HG03025 (cell line): Measurements from ENCODE around the gene KLHL33.

Experiments used
- ATAC-seq: cut with Tn5 transposase; IDR thresholded peaks from one replicate; pipeline ENCODE4 v1.9.1; 2021; ENCODE audit warnings: mild to moderate bottlenecking, moderate library complexity; ENCODE audit not compliant: unreplicated experiment, low FRiP score

KLHL33 gene, protein sequence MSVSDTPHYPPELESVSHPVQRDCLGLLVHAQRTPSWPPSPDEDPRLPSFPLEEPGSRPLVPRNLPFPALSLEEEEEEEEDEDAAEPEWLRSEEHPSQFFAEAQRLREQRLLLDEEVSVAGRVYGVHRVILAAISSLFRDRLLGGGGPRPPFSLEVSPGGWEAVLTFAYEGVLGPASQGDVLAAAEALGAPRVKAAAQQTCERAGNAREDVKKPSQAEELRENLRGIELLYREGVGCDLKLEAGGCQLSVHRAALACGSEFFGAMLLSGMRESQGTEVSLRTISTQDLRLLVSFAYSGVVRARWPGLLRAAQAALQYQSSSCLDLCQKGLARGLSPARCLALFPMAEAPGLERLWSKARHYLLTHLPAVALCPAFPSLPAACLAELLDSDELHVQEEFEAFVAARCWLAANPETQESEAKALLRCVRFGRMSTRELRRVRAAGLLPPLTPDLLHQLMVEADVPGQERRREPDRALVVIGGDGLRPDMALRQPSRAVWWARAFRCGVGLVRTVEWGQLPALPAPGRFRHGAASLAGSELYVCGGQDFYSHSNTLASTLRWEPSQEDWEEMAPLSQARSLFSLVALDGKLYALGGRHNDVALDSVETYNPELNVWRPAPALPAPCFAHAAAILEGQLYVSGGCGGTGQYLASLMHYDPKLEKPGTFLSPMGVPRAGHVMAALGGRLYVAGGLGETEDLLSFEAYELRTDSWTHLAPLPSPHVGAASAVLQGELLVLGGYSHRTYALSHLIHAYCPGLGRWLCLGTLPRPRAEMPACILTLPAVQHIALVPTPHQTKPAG

DNA sequence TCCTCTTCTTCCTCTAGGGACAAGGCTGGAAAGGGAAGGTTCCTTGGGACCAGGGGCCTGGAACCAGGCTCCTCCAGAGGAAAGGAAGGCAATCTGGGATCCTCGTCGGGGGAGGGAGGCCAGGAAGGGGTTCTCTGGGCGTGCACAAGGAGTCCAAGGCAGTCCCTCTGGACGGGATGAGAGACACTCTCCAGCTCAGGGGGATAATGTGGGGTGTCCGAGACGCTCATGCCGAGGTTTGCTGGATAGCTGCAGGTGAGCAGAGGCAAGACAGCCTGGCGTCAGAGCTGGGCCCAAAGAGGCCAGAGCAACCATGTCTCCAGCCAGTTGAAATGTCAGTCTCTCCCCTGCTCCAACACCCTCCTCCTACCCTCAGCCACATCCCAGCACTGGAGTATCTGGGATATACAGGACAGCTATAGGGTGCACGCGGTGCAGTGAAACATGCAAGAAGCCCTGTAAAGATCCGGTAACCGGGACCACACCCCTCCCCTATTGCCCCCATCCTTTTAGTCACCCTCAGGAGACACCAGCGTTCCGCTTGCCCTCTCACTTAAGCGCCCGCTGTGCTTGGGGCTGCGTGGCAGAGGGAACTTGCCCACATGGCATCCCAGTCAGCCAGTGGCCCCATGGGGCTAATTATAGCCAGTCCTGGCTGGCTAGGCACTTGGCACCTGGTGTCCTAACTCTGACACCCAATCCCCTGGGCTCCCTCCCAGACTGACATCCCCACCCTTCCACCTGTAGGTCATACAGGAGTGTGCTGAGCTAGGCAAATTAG, at the start of gene KLHL33:
KLHL33 (minus strand) TSS at position 585 of the 781 bp plus-strand sequence; CDS start at position 230, 355 bp downstream.
- ATAC-seq: no peak

DNA sequence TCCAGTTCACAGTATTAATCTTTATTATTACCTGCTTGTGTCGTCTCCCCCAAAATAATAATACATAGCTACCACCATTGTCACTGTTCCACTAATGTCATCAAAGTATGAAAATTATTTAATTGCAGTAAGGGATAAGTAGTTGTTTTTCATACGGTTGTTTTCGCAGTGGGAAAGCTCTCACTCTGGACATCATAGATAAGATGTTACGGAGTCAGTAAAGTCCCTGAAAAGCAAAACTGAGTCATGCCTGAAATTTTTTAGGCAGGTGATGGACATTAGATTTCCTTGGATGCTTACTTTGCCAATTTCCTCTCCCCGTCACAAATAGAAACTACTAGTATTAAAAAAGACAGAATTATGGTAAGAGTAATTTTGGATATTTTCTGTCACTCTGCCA, 46.4 kb upstream of the KLHL33 start:
- no peak for ATAC-seq

DNA sequence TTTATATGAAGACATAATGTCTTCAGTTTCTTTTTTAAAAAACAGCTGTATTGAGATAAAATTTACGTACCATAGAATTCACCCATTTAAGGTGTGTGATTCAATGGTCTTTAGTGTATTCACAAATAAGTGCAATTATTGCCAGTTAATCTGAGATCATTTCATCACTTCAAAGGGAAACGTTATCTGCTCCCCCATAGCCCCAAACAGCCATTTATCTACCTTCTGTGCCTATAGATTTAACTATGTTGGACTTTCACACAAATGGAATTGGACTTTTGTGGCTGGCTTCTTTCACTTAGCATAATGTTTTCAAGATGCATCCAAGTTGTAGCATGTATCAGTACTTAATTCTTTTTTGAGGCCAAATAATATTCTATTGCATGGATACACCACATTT, 42.9 kb upstream of the KLHL33 start:
- ATAC-seq: no peak

DNA sequence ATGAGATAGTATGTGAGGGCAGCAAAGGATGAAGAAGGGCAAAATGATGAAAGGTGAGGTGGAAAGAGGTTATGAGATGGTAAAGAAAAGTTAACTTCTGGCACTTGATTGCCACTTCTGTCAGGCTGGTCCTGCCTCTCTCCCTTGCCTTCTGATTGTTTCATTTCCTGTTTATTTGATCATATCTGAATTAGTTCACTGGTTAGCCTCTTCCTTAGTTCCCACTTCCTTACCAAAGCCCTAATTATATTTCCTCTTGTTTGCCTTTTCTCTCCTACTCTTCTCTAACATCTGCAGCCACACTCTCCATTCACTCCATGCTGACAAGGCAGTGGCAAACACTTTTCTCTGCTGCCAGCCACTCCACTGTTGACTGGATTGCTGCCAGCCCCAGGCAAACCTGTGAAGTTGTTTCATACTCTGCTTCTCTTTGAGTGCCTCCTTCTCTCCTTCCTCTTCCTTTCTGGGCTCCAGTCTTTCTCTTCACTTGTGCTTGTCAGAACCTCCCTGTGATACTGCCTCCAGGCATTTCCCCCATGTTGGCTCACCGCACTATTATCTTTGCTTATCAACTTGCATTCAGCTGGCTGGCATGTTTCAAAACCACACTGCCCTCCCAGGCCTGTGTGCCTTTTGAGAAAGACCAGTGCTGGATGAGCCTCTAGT, 41.4 kb upstream of the KLHL33 start:
- no peak for ATAC-seq

DNA sequence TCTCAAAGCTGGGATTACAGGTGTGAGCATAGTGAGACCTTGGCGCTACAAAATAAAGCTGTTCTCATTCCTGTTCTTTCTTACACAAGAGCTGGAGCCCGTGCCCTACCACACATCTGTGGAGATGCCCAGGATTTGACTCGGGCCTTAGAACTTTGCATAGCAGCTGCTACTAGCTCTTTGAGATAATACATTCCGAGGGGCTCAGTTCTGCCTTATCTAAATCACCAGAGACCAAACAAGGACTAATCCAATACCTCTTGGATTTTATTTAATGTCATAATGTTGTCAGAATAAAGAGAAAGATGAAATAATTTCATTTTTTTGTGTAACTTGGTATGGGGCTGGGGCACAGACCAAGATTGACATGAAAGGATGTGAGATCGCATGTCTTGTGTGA, 40.8 kb upstream of the KLHL33 start:
- ATAC-seq: no peak

DNA sequence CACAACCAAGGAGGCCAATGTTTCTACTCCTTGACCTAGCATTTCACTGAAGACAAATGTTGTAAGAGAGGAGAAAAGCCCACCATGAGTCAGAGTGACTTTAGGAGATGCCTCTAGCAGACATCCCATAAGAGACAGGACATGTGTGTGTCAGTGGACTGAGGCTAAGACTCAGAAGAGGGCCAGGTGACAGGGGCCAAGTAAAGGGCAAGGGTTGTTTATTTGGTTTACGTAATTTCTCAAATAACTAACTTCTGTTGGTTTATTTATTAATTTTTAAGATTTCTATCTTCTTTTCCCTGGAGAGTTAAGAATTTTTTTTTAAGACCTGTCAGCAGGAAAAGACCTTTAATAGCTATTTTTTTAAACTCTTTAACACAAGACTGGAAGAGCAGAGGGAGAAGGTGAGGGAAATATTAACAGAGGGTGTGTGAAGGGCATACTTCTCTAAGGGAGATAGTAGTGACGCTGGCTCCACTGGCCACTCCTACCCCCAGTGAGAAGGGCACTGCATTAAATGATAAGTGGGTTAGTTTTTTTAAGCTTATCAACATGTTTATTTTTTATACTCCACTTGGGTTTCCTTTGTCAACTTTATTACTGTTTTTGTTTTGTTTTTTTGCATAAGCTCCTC, 36.7 kb upstream of the KLHL33 start:
- no peak for ATAC-seq

DNA sequence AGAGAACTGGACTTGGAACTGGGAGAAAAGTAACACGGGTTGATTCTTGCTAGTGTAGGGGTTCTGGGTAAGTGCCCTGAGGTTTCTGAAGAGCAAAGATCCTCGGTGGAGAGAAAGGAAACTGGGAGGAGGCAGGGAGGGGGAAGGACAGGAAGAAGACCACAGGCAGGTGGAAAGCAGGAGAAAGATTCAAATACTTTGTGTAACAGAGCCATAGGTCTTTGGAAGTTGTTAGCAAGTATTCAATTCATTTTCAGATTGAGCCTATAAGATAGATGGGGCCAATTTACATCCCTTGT, 34.6 kb upstream of the KLHL33 start:
- no peak for ATAC-seq

DNA sequence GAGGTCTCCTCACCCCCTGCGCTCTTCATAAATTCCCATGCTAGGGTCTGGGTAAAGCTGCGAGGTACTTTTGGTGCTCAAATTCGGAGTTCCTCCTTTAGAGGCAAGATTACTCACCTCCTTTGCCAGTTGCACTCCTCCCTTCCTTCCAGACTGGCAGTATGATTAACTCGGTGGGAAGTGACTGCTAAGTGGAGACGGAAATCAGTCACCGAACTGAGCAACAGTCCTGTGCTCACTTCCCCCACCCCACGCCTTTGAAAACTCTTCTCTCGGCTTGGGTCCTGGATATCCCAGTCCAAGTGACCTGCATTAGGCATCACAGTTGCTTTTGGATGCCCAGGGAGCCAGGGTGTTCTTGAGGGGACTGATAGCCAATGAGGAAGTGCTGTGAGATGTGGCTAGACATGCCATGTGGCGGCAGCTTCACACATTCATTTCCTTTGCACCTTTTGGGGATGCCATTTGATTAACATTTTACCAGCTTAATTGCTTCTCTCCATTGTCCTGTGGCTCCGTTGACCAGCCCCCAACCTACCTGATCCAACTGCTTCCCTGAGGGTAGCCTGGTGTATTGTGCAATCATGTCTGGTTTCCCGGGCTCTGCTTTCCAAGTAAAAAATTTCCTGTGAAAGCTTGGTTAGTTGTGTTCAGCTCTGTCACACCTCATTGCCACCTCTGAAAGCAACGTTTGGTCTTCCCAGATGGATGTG, 34.1 kb upstream of the KLHL33 start:
- ATAC-seq: peak; percentile 16

DNA sequence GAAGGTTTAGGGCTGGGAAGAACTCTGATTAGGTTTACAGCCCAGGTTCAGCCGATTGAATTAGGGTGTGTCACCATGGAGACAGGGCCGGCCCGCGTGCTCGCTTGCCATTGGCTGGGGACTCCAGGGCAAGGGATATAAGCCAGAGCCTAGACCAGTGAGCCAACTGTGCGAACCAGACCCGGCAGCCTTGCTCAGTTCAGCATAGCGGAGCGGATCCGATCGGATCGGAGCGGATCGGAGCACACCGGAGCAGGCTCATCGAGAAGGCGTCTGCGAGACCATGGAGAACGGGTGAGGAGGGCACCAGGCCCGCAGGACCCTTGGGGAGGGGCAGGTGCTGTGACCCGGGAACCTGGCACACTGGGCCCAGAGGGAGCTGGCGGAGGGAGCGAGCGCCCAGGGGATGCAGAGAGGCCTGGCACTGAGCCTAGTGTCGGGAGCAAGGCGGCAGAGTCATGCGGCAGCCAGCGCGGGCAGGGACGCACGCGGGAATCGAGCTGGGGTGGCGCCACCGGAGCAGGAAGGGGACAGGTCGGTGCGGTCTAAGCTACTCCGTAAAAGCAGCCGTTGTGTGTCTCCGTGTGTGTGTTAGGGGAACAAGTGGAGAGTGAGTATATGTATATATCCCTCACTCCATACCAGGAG, 33.4 kb upstream of the KLHL33 start, which contains the start of gene PNP:
PNP (plus strand) TSS at position 165 of the 648 bp plus-strand sequence; CDS start at position 284, 119 bp downstream.
- ATAC-seq: peak; percentile 94

DNA sequence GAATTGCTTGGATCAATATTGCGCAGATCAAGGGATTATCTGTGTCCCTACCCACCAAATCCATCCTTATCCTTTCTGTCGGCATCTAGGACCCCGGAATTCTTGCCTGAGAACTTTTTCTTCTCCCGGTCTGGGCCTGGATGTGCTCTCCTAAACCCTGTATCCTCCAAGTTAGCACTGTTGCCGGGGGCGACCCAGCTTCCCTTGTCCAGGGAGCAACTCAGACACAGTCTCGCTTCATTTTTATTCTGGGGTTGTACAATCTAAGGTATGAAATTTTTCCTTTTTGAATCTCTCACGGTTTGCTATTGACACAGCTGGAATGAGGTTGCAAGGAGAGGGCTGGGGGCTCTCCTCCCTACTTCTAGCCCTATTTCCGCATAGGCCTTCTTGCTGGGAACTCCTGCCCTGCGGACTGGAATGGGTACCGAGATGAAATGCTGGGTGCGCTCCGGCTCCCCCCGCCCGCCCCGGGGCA, 32.8 kb upstream of the KLHL33 start:
- ATAC-seq: no peak

DNA sequence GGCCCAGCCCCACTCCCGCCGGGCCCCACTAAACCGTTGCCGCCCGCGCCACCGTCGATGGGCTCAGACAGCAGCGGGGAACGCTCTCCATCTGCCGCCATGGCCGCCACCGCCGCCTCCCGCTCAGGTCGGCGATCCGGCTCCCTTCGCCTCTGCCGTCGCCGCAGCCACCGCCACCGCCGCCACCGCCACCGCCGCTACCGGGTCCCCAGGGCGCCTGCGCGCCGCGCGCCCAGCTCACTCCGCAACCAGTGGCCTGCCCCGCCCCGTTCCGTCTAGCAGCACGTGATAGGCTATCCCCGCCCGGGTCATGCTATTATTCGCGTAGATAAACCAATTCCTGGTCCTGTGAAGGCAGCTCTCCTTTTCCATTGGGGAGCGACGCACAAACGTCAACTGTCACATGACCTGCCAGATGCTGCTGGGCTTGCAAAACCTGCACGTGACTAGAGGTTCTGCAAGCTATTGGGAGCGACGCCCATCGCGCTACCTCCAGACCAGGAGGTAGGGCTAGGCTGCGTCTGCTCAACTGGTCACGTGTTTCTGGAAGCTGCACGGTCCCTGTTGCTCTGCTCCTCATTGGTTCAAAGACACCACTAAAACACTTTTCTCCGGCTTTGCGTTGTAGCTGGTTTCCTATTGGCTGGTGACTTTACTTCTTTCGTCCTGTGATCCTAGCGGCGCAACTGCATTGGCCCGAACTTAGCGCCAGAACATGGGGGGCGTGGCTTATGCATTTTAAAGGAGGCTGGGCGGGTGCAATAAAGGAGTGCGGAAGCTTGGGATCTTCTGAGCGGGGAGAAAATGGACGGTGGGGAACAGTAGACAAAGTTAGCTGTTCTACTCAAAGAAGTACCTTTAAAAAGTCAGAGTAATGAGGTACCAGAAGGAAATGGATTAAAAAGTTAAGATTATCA, 25.5 kb upstream of the KLHL33 start, which contains the start of gene PIP4P1:
PIP4P1 (minus strand) TSS at position 210 of the 917 bp plus-strand sequence; CDS start at position 101, 109 bp downstream.
- ATAC-seq: peak; percentile 93

DNA sequence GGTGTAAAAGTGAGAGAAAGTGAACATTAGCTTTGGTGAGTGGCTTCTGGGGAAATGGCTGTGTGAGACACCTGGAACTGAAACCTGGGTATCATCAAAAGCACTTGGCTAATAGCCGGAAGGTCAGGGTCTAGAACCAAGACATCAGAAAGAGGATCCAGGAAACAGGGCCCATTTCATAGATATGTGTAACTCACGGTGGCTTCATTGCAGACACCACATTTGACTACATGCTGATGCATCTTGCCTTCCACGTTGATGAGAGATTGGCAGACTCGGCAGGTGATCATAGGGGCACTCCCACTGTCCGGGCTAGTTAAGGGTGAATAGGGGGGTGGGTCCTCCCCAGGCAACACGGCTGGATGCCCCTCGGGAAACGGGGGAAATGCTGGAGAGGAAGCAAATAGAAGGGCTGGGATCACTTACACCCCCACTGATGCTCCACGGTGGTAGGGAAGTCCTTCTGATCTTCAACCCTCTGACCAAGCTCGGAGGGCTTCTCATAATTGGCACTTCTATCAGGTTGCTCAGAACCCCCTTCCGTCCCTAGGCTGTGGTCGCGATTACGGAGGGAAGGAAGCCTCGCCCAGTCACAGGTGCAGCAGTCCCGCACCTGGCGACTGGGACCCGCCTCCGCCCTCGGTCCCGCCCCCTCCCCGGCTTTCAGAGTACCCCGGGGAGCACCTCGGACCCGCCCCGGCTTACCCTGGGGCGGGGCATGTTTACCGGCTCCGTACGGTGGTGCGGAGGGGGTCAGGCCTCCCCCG, 24.7 kb upstream of the KLHL33 start:
- peak; percentile 11 for ATAC-seq

DNA sequence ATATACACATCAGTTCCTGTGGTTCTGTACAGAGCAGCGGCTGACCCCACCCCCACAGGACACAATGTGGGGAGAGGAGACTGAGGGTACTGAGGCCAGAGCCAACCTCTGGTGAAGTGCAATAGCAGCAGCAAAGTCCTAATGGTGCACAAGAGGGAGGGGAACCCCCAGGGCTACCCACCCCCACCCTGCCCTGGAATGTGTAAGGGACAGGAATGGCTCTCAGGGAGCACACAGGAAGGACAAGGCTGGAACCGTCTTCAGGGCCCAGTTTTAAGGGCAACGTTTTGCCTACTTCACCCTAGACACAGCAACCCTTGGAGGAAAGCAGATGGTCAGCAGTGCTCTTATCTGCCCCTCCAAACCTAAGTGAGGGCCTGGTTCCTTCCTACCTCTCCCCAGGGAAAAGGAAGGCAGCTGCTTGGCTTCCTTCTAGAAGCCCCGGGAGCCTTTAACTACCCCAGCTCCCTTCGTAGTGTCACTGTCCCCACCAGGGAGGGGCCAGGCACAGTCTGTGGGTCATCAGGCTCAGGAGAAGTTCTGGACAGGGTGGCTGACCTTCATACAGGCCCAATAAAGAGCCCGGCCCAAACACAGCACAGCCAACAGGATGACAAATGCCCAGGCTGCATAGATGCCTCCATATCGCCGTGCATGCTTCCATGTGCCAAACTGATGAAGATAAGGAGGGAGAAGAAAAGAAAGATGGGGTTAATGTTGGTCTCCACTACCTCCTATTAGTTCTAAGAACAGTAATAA, 22.2 kb upstream of the KLHL33 start:
- ATAC-seq: no peak

DNA sequence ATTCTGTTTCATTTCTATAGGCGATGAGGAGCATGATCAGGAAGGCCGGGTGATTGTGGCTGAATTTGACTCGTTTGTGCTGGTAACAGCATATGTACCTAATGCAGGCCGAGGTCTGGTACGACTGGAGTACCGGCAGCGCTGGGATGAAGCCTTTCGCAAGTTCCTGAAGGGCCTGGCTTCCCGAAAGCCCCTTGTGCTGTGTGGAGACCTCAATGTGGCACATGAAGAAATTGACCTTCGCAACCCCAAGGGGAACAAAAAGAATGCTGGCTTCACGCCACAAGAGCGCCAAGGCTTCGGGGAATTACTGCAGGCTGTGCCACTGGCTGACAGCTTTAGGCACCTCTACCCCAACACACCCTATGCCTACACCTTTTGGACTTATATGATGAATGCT, 21.0 kb upstream of the KLHL33 start:
- ATAC-seq: no peak

DNA sequence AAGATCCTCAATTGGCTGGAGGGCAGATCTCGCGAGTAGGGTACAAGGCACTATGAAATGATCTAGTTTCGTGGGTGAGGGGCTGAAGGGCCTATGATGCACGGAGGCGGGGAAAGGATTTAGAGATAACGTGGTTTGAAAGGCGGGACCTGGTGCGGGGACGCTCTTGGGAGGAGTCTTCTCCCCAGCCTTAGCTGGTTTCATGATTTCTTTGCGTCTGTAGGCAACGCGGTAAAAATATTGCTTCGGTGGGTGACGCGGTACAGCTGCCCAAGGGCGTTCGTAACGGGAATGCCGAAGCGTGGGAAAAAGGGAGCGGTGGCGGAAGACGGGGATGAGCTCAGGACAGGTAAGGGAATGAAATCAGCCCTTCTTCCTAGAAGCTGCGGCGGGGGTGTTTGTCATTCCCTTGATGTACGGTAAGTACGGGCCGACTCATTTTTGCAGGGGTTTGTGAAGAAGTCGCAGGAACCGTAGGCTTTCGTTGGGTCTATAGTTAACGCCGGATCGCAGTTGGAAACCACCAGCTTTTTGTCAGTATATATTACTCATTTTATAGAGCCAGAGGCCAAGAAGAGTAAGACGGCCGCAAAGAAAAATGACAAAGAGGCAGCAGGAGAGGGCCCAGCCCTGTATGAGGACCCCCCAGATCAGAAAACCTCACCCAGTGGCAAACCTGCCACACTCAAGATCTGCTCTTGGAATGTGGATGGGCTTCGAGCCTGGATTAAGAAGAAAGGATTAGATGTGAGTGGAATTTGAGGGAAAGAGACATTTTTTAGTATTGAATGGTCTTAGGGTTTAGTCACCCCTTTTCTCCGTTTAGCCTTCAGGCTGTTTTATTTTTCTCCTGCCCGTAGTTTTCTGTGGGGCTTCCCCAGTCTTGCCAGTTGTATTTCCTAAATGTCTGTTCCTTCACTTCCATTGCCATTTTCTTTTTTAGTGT, 19.7 kb upstream of the KLHL33 start:
- ATAC-seq: peak; percentile 55
